Measurements from ENCODE around the gene MIB2. TPM values are rescaled to one million over a fixed set of nuclear protein-coding genes. Genes with fewer than 3 reads are reported as not detected.
"Not testable (repeated sequence)": the region's sequence is repeated elsewhere in the genome, so short reads cannot be mapped to it uniquely, and the experiment has no call there.

MIB2 gene
- total RNA-seq, 1 experiment from 2014 or later = 32.4 TPM

GRCh38 chr1:1639368-1639767, 24.1 kb downstream of the MIB2 start:
- H3K27me3 ChIP-seq (replicated peaks; ENCODE audit: control insufficient read depth, insufficient read depth, low read length); intact Hi-C loops (cut with micrococcal nuclease; ENCODE audit: unreplicated experiment); H3K4me1 ChIP-seq; H3K9me3 ChIP-seq; CTCF ChIA-PET; H3K9me3 Mint-ChIP-seq (ENCODE audit: unreplicated experiment); H3K27ac Mint-ChIP-seq (ENCODE audit: unreplicated experiment); POLR2A ChIA-PET; BruUV-seq (replicated peaks); H3K36me3 ChIP-seq (ENCODE audit: control insufficient read depth, insufficient read depth, low read length); H3K27me3 Mint-ChIP-seq (ENCODE audit: insufficient read depth, unreplicated experiment); H3K36me3 Mint-ChIP-seq (ENCODE audit: insufficient read depth, unreplicated experiment); H3K4me3 ChIP-seq (ENCODE audit: low read depth, low read length); H3K4me1 Mint-ChIP-seq (ENCODE audit: low read depth, unreplicated experiment); H3K4me3 Mint-ChIP-seq (ENCODE audit: unreplicated experiment); DNase-seq: not testable (repeated sequence)

DNA sequence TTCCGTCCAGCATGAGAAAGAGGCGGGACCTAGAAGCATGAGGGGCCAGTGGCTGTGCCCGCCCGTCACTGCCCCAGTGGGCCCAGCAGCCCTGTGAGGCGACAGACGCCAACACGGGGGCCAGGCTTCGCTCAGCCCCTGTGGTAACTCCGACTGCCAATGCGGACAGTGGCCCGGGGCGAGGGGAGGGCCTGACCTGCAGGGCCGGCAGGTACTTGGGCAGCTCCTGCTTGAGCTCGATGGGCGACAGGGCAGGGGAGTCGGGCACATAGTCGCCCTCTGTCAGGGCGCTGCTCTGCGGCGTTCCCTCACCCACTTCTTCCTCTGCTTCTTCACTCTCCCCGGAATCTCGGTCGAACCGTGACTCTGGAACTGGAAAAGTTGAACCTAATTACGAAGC, 24.8 kb downstream of the MIB2 start:
- H3K9me3 ChIP-seq; H3K4me1 Mint-ChIP-seq (ENCODE audit: low read depth, unreplicated experiment); H3K27me3 ChIP-seq (replicated peaks; ENCODE audit: control insufficient read depth, insufficient read depth, low read length); H3K9me3 Mint-ChIP-seq (ENCODE audit: unreplicated experiment); H3K27ac Mint-ChIP-seq (ENCODE audit: unreplicated experiment); H3K36me3 Mint-ChIP-seq (ENCODE audit: insufficient read depth, unreplicated experiment); CTCF ChIA-PET; DNase-seq; BruUV-seq (replicated peaks); intact Hi-C loops (cut with micrococcal nuclease; ENCODE audit: unreplicated experiment); H3K4me3 ChIP-seq (ENCODE audit: low read depth, low read length); H3K27me3 Mint-ChIP-seq (ENCODE audit: insufficient read depth, unreplicated experiment); H3K4me1 ChIP-seq; H3K4me3 Mint-ChIP-seq (ENCODE audit: unreplicated experiment); H3K36me3 ChIP-seq (ENCODE audit: control insufficient read depth, insufficient read depth, low read length); POLR2A ChIA-PET: not testable (repeated sequence)

DNA sequence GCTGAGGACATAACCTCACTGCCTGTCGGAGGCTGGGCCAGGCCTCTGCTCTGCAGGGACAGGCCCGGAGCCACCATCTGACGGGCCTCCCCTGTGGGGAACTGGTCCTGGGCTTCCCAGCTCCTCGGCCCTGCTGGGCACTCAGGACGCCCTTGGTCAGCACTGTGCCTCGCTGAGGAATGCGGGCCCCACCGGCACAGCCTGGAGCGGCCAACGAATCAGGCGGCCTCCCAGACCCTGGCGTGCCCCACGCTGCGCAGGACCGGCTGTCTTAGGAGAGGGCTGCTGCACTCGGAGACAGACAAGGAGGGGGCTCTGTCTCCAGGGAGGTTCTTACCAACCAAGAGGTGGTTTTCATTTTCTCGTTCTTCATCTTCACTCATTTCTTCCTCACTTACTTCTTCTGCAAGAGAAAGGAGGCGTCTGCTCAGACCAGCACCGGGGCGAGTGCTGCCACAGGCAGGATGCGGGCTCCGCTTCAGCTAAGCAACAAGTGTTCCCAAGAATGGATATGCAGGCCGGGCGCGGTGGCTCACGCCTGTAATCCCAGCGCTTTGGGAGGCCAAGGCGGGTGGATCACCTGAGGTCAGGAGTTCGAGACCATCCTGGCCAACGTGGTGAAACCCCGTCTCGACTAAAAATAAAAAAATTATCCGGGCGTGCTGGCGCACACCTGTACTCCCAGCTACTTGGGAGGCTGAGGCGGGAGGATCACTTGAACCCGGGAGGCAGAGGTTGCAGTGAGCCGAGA, 25.6 kb downstream of the MIB2 start:
- H3K9me3 ChIP-seq; H3K4me3 ChIP-seq (ENCODE audit: low read depth, low read length); H3K4me3 Mint-ChIP-seq (ENCODE audit: unreplicated experiment); H3K4me1 ChIP-seq; CTCF ChIA-PET; H3K27me3 Mint-ChIP-seq (ENCODE audit: insufficient read depth, unreplicated experiment); H3K36me3 ChIP-seq (ENCODE audit: control insufficient read depth, insufficient read depth, low read length); H3K4me1 Mint-ChIP-seq (ENCODE audit: low read depth, unreplicated experiment); DNase-seq; H3K27me3 ChIP-seq (replicated peaks; ENCODE audit: control insufficient read depth, insufficient read depth, low read length); BruUV-seq (replicated peaks); H3K27ac Mint-ChIP-seq (ENCODE audit: unreplicated experiment); POLR2A ChIA-PET; intact Hi-C loops (cut with micrococcal nuclease; ENCODE audit: unreplicated experiment); H3K9me3 Mint-ChIP-seq (ENCODE audit: unreplicated experiment): not testable (repeated sequence)
- H3K36me3 Mint-ChIP-seq (ENCODE audit: insufficient read depth, unreplicated experiment) = peaks cover 11% of the 10 kb centered on the region

GRCh38 chr1:1646326-1646725, 31.0 kb downstream of the MIB2 start:
- H3K4me1 ChIP-seq; H3K4me3 Mint-ChIP-seq (ENCODE audit: unreplicated experiment); H3K4me3 ChIP-seq (ENCODE audit: low read depth, low read length); H3K27ac Mint-ChIP-seq (ENCODE audit: unreplicated experiment); CTCF ChIA-PET; POLR2A ChIA-PET; H3K9me3 Mint-ChIP-seq (ENCODE audit: unreplicated experiment); BruUV-seq (replicated peaks); H3K27me3 Mint-ChIP-seq (ENCODE audit: insufficient read depth, unreplicated experiment); H3K27me3 ChIP-seq (replicated peaks; ENCODE audit: control insufficient read depth, insufficient read depth, low read length); H3K36me3 ChIP-seq (ENCODE audit: control insufficient read depth, insufficient read depth, low read length); H3K9me3 ChIP-seq; DNase-seq; H3K4me1 Mint-ChIP-seq (ENCODE audit: low read depth, unreplicated experiment): not testable (repeated sequence)
- H3K36me3 Mint-ChIP-seq (ENCODE audit: insufficient read depth, unreplicated experiment) = peaks cover 51% of the 10 kb centered on the region
- intact Hi-C loops (cut with micrococcal nuclease; ENCODE audit: unreplicated experiment) = loop anchor here (5.0 kb wide), 1 partner anchor 71 kb away; no protein-coding TSS in a partner anchor

DNA sequence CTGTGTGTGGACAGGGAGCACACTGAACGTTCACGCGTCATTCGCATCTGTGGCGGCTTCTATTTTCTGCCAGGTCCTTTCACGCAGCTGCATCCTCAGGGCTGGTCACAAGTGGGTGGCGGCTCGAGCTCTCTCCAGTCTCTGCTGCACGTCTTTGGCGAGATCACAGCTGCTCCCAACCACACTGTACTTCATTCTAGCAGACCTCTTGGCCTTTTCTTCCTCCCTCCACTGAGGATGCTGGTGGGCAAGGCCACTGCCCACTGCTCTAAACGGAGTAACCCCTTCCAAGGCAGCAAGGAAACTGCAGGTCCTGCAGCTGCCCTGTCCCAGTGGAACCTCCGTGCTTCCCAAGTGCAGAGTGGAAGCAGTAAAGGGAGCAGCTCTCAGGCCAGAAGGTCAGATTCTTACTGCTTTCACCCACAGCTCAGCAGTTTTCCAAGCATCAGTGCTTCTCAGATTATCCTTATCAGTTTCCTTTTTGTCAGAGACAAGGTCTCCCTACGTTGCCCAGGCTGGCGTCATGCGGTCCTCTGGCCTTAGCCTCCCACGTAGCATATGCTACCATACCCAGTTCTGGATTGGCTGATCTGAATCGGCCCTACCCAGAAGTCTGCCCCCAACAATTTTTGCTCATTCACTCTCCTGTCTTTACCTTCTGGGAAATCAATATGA, 32.4 kb downstream of the MIB2 start:
- BruUV-seq (replicated peaks); POLR2A ChIA-PET: not testable (repeated sequence)

DNA sequence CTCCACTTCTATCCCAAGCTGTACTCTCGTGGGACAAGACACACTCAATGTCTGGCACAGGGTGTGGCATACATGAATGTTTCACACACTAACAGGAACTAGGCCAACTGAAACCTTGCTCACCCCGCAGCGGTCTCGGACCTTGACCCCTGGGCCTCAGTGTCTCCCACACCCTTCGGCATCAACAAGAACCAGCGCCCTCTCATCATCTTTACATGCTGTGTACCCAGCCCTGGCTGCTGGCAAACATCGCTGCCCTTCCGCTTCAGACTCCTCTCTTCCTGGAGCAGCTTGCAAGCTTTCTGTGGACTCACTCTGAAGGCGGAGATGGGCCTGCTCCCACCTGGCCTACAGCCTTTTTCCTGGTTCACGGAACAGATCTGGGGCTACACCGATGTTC, 33.0 kb downstream of the MIB2 start:
- H3K4me1 ChIP-seq; H3K27me3 Mint-ChIP-seq (ENCODE audit: insufficient read depth, unreplicated experiment); POLR2A ChIA-PET; H3K9me3 Mint-ChIP-seq (ENCODE audit: unreplicated experiment); H3K9me3 ChIP-seq; BruUV-seq (replicated peaks); H3K4me3 Mint-ChIP-seq (ENCODE audit: unreplicated experiment); H3K4me1 Mint-ChIP-seq (ENCODE audit: low read depth, unreplicated experiment); DNase-seq; H3K27me3 ChIP-seq (replicated peaks; ENCODE audit: control insufficient read depth, insufficient read depth, low read length); H3K27ac Mint-ChIP-seq (ENCODE audit: unreplicated experiment); CTCF ChIA-PET; H3K36me3 ChIP-seq (ENCODE audit: control insufficient read depth, insufficient read depth, low read length); H3K4me3 ChIP-seq (ENCODE audit: low read depth, low read length): not testable (repeated sequence)
- intact Hi-C loops (cut with micrococcal nuclease; ENCODE audit: unreplicated experiment) = loop anchor here (5.0 kb wide), 1 partner anchor 69 kb away; no protein-coding TSS in a partner anchor
- H3K36me3 Mint-ChIP-seq (ENCODE audit: insufficient read depth, unreplicated experiment) = peaks cover 65% of the 10 kb centered on the region

More for the DNA sequence above, 32.4 kb downstream of the MIB2 start:
- H3K27ac Mint-ChIP-seq (ENCODE audit: unreplicated experiment); CTCF ChIA-PET; H3K27me3 ChIP-seq (replicated peaks; ENCODE audit: control insufficient read depth, insufficient read depth, low read length); H3K36me3 ChIP-seq (ENCODE audit: control insufficient read depth, insufficient read depth, low read length); H3K9me3 ChIP-seq; H3K9me3 Mint-ChIP-seq (ENCODE audit: unreplicated experiment); H3K4me3 ChIP-seq (ENCODE audit: low read depth, low read length); H3K4me1 ChIP-seq; H3K4me3 Mint-ChIP-seq (ENCODE audit: unreplicated experiment); H3K27me3 Mint-ChIP-seq (ENCODE audit: insufficient read depth, unreplicated experiment); H3K4me1 Mint-ChIP-seq (ENCODE audit: low read depth, unreplicated experiment); DNase-seq: not testable (repeated sequence)
- H3K36me3 Mint-ChIP-seq (ENCODE audit: insufficient read depth, unreplicated experiment) = peaks cover 64% of the 10 kb centered on the region
- intact Hi-C loops (cut with micrococcal nuclease; ENCODE audit: unreplicated experiment) = loop anchor here (5.0 kb wide), 1 partner anchor 70 kb away; no protein-coding TSS in a partner anchor

All from Caco-2 (cell line).